ENCODE results near the gene MAP1A.

- TF ChIP-seq CTCF (conservative IDR thresholded peaks at IDR 0.05; ENCODE audit: low read depth in 2 of 2) (no peak), JUNB (IDR thresholded peaks at IDR 0.05; ENCODE audit: unreplicated experiment) (no peak), EZH2 (IDR thresholded peaks at IDR 0.05; ENCODE audit: low read depth, unreplicated experiment) (no peak), EZH2phosphoT487 (IDR thresholded peaks at IDR 0.05; ENCODE audit: unreplicated experiment) (no peak), REST (IDR thresholded peaks at IDR 0.05; ENCODE audit: unreplicated experiment) (no peak), CREB1 (CRISPR knock-in tag; IDR thresholded peaks at IDR 0.05; ENCODE audit: low read depth) (no peak)
These were observed 9.0 kb upstream of the MAP1A start for GRCh38 chr15:43508421-43508820.
